IMR-90 (cell line): ENCODE results near the gene TMTC2. TPM values are rescaled to one million over a fixed set of nuclear protein-coding genes. Genes with fewer than 3 reads are reported as not detected.

ENCODE experiments used
- ATAC-seq: fragments of 200-7000 bp; cut with Tn5 transposase; 2 replicates; pipeline ENCODE4 v1.9.1; 2020; ENCODE audit warnings: low read depth, mild to moderate bottlenecking, moderate library complexity
- BruUV-seq: library from RNA; stranded (reverse); fragments of 400-500 nt; replicated peaks from 2 replicates; lab custom pipeline; 2021; lab: Mats Ljungman, UMichigan
- CTCF ChIA-PET: fragments of 300-600 bp; formaldehyde crosslinking; extraction: SDS; loops from one replicate; lab custom pipeline; 2021; ENCODE audit warnings: antibody characterized with exemption; lab: Yijun Ruan, JAX
- POLR2A ChIA-PET: fragments of 300-600 bp; sonication (Branson Sonifier 250); formaldehyde crosslinking; loops from one replicate; lab custom pipeline; 2022; ENCODE audit warnings: antibody characterized with exemption; ENCODE audit not compliant: unreplicated experiment; lab: Charles Lee
- DNase-seq: peaks from one replicate; pipeline ENCODE4 v3.0.0; 2013
- H2AFZ ChIP-seq: replicated peaks from 2 replicates; pipeline ENCODE3; 2013; ENCODE audit warnings: low read length, mild to moderate bottlenecking; ENCODE audit not compliant: poor library complexity
- H2AK5ac ChIP-seq: 2 replicates; pipeline ENCODE4 v1.6.1; 2013; ENCODE audit warnings: low read depth, low read length, inconsistent platforms
- H2AK9ac ChIP-seq: replicated peaks from 2 replicates; pipeline ENCODE3; 2013; ENCODE audit warnings: mild to moderate bottlenecking, low read depth, low read length, moderate library complexity; ENCODE audit not compliant: poor library complexity
- H2BK120ac ChIP-seq: 2 replicates; pipeline ENCODE4 v1.6.1; 2013; ENCODE audit warnings: low read depth, low read length, inconsistent platforms
- H2BK15ac ChIP-seq: 3 replicates; pipeline ENCODE4 v1.6.1; 2013; ENCODE audit warnings: low read depth, low read length, inconsistent platforms
- H2BK20ac ChIP-seq: 2 replicates; pipeline ENCODE4 v1.6.1; 2013; ENCODE audit warnings: low read depth, mild to moderate bottlenecking, inconsistent platforms, low read length, moderate library complexity
- H2BK5ac ChIP-seq: 2 replicates; pipeline ENCODE4 v1.6.1; 2013; ENCODE audit warnings: mild to moderate bottlenecking, low read depth, low read length, inconsistent platforms; ENCODE audit not compliant: poor library complexity, severe bottlenecking
- H3K14ac ChIP-seq: replicated peaks from 2 replicates; pipeline ENCODE4 v1.6.1; 2013; ENCODE audit warnings: low read depth, low read length, inconsistent platforms
- H3K18ac ChIP-seq: 2 replicates; pipeline ENCODE4 v1.6.1; 2013; ENCODE audit warnings: low read depth, low read length, control low read depth
- H3K23ac ChIP-seq: 2 replicates; pipeline ENCODE4 v1.6.1; 2013; ENCODE audit warnings: low read depth, low read length, inconsistent platforms
- H3K27ac ChIP-seq: 2 replicates; pipeline ENCODE4 v1.5.1; 2013; ENCODE audit warnings: mild to moderate bottlenecking, control low read depth, low read length; ENCODE audit not compliant: insufficient read depth
- H3K27me3 ChIP-seq: 2 replicates; pipeline ENCODE4 v1.6.1; 2013; ENCODE audit warnings: low read length; ENCODE audit not compliant: control insufficient read depth, insufficient read depth
- H3K36me3 ChIP-seq: 2 replicates; pipeline ENCODE4 v1.6.1; 2013; ENCODE audit warnings: low read length, mixed read lengths; ENCODE audit not compliant: control insufficient read depth, insufficient read depth
- H3K4ac ChIP-seq: 2 replicates; pipeline ENCODE4 v1.6.1; 2013; ENCODE audit warnings: low read depth, low read length, inconsistent platforms
- H3K4me1 ChIP-seq: 2 replicates; pipeline ENCODE4 v1.6.1; 2013; ENCODE audit warnings: low read length, mixed read lengths; ENCODE audit not compliant: control insufficient read depth, insufficient read depth
- H3K4me2 ChIP-seq: 2 replicates; pipeline ENCODE4 v1.6.1; 2013; ENCODE audit warnings: low read depth, mild to moderate bottlenecking, control low read depth, low read length, moderate library complexity
- H3K4me3 ChIP-seq: 2 replicates; pipeline ENCODE4 v1.5.1; 2013; ENCODE audit warnings: low read depth, mild to moderate bottlenecking, control low read depth, low read length, moderate library complexity; ENCODE audit not compliant: insufficient read depth
- H3K56ac ChIP-seq: 2 replicates; pipeline ENCODE4 v1.6.1; 2013; ENCODE audit warnings: low read length, inconsistent platforms; ENCODE audit not compliant: insufficient read depth; ENCODE audit errors: extremely low read depth
- H3K79me1 ChIP-seq, 2 experiments: 2 replicates each; pipeline ENCODE4 v1.6.1; 2013; ENCODE audit warnings: low read length in 2 of 2, inconsistent platforms in 1 of 2, low read depth in 1 of 2
- H3K9ac ChIP-seq: 2 replicates; pipeline ENCODE4 v1.6.1; 2013; ENCODE audit warnings: low read depth, low read length, control low read depth
- H3K9me1 ChIP-seq: 2 replicates; pipeline ENCODE4 v1.6.1; 2013; ENCODE audit warnings: low read length, inconsistent platforms; ENCODE audit not compliant: insufficient read depth
- H3K9me3 ChIP-seq: 2 replicates; pipeline ENCODE4 v1.6.1; 2013; ENCODE audit warnings: low read length; ENCODE audit not compliant: control insufficient read depth, insufficient read depth
- H4K20me1 ChIP-seq: 2 replicates; pipeline ENCODE4 v1.6.1; 2013; ENCODE audit warnings: low read length, inconsistent platforms; ENCODE audit not compliant: insufficient read depth
- H4K5ac ChIP-seq: 2 replicates; pipeline ENCODE4 v1.6.1; 2013; ENCODE audit warnings: mild to moderate bottlenecking, low read depth, low read length, control low read depth
- H4K8ac ChIP-seq, 2 experiments: 2 replicates each; pipeline ENCODE4 v1.6.1; 2013; ENCODE audit warnings: low read depth in 2 of 2, low read length in 2 of 2, control low read depth in 1 of 2, inconsistent platforms in 1 of 2
- H4K91ac ChIP-seq: 2 replicates; pipeline ENCODE4 v1.6.1; 2013; ENCODE audit warnings: low read depth, low read length, inconsistent platforms; ENCODE audit not compliant: insufficient read depth
- FOS ChIP-seq: fragments of 150-350 bp; IDR thresholded peaks from 2 replicates; pipeline ENCODE4 v1.6.1; 2016; ENCODE audit warnings: low read depth, low read length
- MAFK ChIP-seq: IDR thresholded peaks from 2 replicates; pipeline ENCODE4 v1.6.1; 2012; ENCODE audit warnings: low read depth, low read length, improper control_type of control experiment
- MXI1 ChIP-seq: IDR thresholded peaks from 2 replicates; pipeline ENCODE4 v1.6.1; 2012; ENCODE audit warnings: low read depth, mild to moderate bottlenecking, low read length, moderate library complexity, borderline replicate concordance
- NFE2L2 ChIP-seq: fragments of 150-350 bp; IDR thresholded peaks from 2 replicates; pipeline ENCODE4 v1.6.1; 2016; ENCODE audit warnings: low read depth, mild to moderate bottlenecking, low read length
- RFX5 ChIP-seq: IDR thresholded peaks from 2 replicates; pipeline ENCODE4 v1.8.0; 2012; ENCODE audit warnings: low read depth, mild to moderate bottlenecking, low read length, moderate library complexity
- WGBS, 2 experiments: methylation state at CpG; one replicate each; pipeline versions ENCODE4 v1.1.5 to v1.1.7; 2013; ENCODE audit warnings: missing lambda C conversion rate in 2 of 2; ENCODE audit not compliant: insufficient read length in 1 of 2; ENCODE audit errors: extremely low coverage in 2 of 2; 5-methylcytosine and 5-hydroxymethylcytosine counted together
- dilution Hi-C: fragments of 300-500 bp; cut with HindIII; formaldehyde crosslinking; loops from one replicate; pipeline ENCODE4 v1.14.3; 2018; ENCODE audit warnings: low sequenced_read_pairs; ENCODE audit not compliant: unreplicated experiment
- in situ Hi-C: fragments of 300-500 bp; cut with MboI; formaldehyde crosslinking; loops from 3 replicates; pipeline ENCODE4 v1.14.3; 2019; ENCODE audit warnings: low sequenced_read_pairs, inconsistent platforms, mixed read lengths
- intact Hi-C: fragments of 100-400 bp; cut with micrococcal nuclease; formaldehyde crosslinking; loops from 2 replicates; pipeline ENCODE4 v1.10.0; 2022
- polyA plus RNA-seq, 3 experiments: library from polyadenylated mRNA; depleted of rRNA; stranded (reverse); fragments of >200 nt; gene quantifications; 2 replicates each; pipeline ENCODE4 v1.2.3, GENCODE V29; 2012; ENCODE audit warnings: low replicate concordance in 1 of 3
- total RNA-seq: library from RNA; depleted of rRNA; stranded (reverse); fragments of >200 nt; gene quantifications from 2 replicates; pipeline ENCODE4 v1.2.3, GENCODE V29; 2012

Gene TMTC2
- total and polyA plus RNA-seq, 2 of the 4 experiments (the other 2 are of a cell fraction), result 0.56 to 1.4 TPM

GRCh38 chr12:82721726-82722125 lies 35.0 kb downstream of the TMTC2 start:
- no peaks in the 10 kb centered on the region for H3K9me3 ChIP-seq
- H2BK15ac ChIP-seq, result no peak overlapping the region
- in situ Hi-C loops, result no loop called here
- H3K4me3 ChIP-seq, result no peak overlapping the region
- POLR2A ChIA-PET, result no interaction called here
- no peak overlapping the region for H2BK20ac ChIP-seq
- H3K4ac ChIP-seq, result no peak overlapping the region
- no peak overlapping the region for H3K4me2 ChIP-seq
- WGBS, 2 experiments, result no CpG with 5 or more reads among the region's 1 CpG
- intact Hi-C loops, result no loop called here
- no peak overlapping the region for H4K8ac ChIP-seq
- no peak overlapping the region for H2BK120ac ChIP-seq
- no peaks in the 10 kb centered on the region for H3K4me1 ChIP-seq
- H2AFZ ChIP-seq, result no peak overlapping the region
- H3K9me1 ChIP-seq, result no peaks in the 10 kb centered on the region
- DNase-seq (no peak), ATAC-seq (no peak)
- TF ChIP-seq RFX5 (no peak), NFE2L2 (no peak), MXI1 (no peak), MAFK (no peak), FOS (no peak)
- H4K91ac ChIP-seq, result no peak overlapping the region
- H4K5ac ChIP-seq, result no peak overlapping the region
- H3K18ac ChIP-seq, result no peak overlapping the region
- no peak overlapping the region for H3K23ac ChIP-seq
- CTCF ChIA-PET, result no interaction called here
- no peaks in the 10 kb centered on the region for H3K27me3 ChIP-seq
- no peaks in the 10 kb centered on the region for H3K36me3 ChIP-seq
- no peak overlapping the region for H3K27ac ChIP-seq
- no peak overlapping the region for H2AK5ac ChIP-seq
- H3K79me1 ChIP-seq, result no peaks in the 10 kb centered on the region
- no peaks in the 10 kb centered on the region for H4K20me1 ChIP-seq
- H2BK5ac ChIP-seq, result no peak overlapping the region
- no TSS peak for BruUV-seq
- H3K14ac ChIP-seq, result no peak overlapping the region
- dilution Hi-C loops, result no loop called here
- no peak overlapping the region for H3K56ac ChIP-seq
- H2AK9ac ChIP-seq, result no peak overlapping the region
- no peak overlapping the region for H3K9ac ChIP-seq
